Tibial nerve (tissue), 4 donors: ENCODE data around the gene LONP1.

ENCODE experiments used
- EP300 ChIP-seq, 2 donors: sonication (generic); formaldehyde crosslinking; IDR thresholded peaks; one replicate each; pipeline ENCODE4 v1.6.1; 2017; ENCODE audit warnings: antibody characterized with exemption in 2 of 2, mild to moderate bottlenecking in 1 of 2
- POLR2A ChIP-seq, 2 donors: fragments of 450-650 bp; IDR thresholded peaks; one replicate each; pipeline ENCODE4 v1.6.1; 2017; ENCODE audit warnings: antibody characterized with exemption in 2 of 2, mild to moderate bottlenecking in 2 of 2, moderate library complexity in 2 of 2
- TF ChIP-seq, protein P1 (sequence below), 5 experiments: fragments of 200-600 bp in 3 of 5; fragments of 450-650 bp in 2 of 5; sonication (generic) in 3 of 5; IDR thresholded peaks; one replicate each; pipeline ENCODE4 v1.5.1; 2016 to 2019; ENCODE audit warnings: antibody characterized with exemption in 5 of 5, mild to moderate bottlenecking in 3 of 5, moderate library complexity in 2 of 5

DNA sequence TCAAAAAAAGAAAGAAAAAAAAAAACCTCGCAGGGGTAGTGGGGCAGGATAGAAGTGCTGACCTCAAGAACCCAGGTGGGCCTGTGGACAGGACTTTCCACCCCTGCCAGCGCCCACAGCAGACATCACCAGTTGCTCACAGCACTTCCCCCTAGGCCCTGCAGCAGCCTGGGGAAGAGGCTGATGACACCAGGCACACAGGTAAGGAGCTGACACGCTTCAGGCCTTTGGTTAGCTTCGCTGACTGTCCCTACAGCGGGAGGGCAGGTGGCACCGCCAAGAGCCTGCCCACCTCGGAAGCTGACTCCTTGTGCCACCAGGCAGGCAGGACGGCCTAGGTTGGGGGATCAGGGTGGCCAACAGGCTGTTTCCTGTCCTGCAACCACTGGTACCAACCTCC lies 8.9 kb downstream of the LONP1 start:
- TF ChIP-seq, protein P1, sequence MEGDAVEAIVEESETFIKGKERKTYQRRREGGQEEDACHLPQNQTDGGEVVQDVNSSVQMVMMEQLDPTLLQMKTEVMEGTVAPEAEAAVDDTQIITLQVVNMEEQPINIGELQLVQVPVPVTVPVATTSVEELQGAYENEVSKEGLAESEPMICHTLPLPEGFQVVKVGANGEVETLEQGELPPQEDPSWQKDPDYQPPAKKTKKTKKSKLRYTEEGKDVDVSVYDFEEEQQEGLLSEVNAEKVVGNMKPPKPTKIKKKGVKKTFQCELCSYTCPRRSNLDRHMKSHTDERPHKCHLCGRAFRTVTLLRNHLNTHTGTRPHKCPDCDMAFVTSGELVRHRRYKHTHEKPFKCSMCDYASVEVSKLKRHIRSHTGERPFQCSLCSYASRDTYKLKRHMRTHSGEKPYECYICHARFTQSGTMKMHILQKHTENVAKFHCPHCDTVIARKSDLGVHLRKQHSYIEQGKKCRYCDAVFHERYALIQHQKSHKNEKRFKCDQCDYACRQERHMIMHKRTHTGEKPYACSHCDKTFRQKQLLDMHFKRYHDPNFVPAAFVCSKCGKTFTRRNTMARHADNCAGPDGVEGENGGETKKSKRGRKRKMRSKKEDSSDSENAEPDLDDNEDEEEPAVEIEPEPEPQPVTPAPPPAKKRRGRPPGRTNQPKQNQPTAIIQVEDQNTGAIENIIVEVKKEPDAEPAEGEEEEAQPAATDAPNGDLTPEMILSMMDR (IDR thresholded peaks at IDR 0.05): no peak
- no peak for TF ChIP-seq POLR2A (IDR thresholded peaks at IDR 0.05)
- no peak for TF ChIP-seq EP300 (IDR thresholded peaks at IDR 0.05)
